ENCODE results near the gene GSX2. TPM values are rescaled to one million over a fixed set of nuclear protein-coding genes. Genes with fewer than 3 reads are reported as not detected.

Gene GSX2
- total and polyA plus RNA-seq, 4 donors = not detected

DNA sequence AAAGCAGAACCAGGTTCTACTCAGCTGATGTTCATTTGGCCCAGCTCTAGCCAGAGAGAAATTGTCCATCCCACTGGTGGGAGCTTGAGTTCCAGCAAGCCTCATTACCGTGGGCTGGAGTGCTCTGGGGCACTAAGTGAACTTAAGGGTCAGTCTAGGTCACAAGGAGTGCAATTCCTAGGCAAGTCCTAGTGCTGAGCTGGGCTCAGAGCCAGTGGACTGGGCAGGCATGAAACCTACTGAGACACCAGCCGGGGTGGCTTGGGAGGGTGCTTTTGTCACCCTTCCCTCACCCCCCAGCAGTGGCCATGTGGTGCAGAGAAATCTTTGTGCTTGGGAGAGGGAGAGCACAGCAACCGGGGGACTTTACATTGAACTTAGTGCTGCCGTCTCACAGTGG lies 39.4 kb downstream of the GSX2 start:
- TF ChIP-seq, protein P1, sequence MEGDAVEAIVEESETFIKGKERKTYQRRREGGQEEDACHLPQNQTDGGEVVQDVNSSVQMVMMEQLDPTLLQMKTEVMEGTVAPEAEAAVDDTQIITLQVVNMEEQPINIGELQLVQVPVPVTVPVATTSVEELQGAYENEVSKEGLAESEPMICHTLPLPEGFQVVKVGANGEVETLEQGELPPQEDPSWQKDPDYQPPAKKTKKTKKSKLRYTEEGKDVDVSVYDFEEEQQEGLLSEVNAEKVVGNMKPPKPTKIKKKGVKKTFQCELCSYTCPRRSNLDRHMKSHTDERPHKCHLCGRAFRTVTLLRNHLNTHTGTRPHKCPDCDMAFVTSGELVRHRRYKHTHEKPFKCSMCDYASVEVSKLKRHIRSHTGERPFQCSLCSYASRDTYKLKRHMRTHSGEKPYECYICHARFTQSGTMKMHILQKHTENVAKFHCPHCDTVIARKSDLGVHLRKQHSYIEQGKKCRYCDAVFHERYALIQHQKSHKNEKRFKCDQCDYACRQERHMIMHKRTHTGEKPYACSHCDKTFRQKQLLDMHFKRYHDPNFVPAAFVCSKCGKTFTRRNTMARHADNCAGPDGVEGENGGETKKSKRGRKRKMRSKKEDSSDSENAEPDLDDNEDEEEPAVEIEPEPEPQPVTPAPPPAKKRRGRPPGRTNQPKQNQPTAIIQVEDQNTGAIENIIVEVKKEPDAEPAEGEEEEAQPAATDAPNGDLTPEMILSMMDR (IDR thresholded peaks at IDR 0.05; ENCODE audit: control extremely low read depth, extremely low read depth) = no peak
- Histone ChIP-seq H3K4me1 (ENCODE audit: control insufficient read depth in 5 of 5, insufficient read depth in 5 of 5, low read length in 5 of 5) (no peaks in the 10 kb centered on the region), H3K36me3 (ENCODE audit: control insufficient read depth in 4 of 4, insufficient read depth in 4 of 4, low read length in 4 of 4) (no peaks in the 10 kb centered on the region), H3K27ac (ENCODE audit: low read depth in 1 of 2, low read length in 1 of 2) (no peak overlapping the region), H3K9ac (ENCODE audit: insufficient read depth in 1 of 2, low read length in 2 of 2) (no peak overlapping the region), H3K27me3 (ENCODE audit: control insufficient read depth in 3 of 3, insufficient read depth in 3 of 3, low read length in 2 of 3) (no peaks in the 10 kb centered on the region), H3K9me3 (ENCODE audit: control insufficient read depth in 4 of 4, insufficient read depth in 3 of 4, low read length in 3 of 4) (no peaks in the 10 kb centered on the region), H3K4me3 (no peak overlapping the region)
- ATAC-seq (ENCODE audit: insufficient read depth, low FRiP score) (no peak), DNase-seq (no peak)
- 54 to 61% methylated on average over 4 of the region's 4 CpGs for WGBS, 2 donors

DNA sequence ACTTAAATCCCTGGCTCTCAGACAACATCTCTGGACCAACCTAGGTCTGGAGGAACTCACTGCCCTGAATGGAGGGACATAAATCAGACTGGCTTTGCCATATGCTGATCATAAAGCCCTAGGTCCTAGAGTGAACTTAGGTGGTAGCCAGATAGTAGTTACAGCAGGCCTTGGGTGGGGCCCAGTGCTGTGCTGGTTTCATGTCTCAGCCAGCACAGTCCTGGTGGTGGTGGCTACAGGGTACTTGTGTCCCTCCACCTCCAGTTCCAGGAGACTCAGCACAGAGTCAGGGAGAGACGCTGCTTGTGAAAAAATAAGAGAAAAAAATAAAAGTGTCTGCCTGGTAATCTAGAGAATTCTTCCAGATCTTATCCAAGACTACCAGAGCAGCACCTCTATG lies 40.3 kb downstream of the GSX2 start:
- H3K27ac ChIP-seq (ENCODE audit: low read depth in 1 of 2, low read length in 1 of 2) = no peak overlapping the region
- no peaks in the 10 kb centered on the region for H3K9me3 ChIP-seq (ENCODE audit: control insufficient read depth in 4 of 4, insufficient read depth in 3 of 4, low read length in 3 of 4)
- no peak overlapping the region for H3K4me3 ChIP-seq
- no peak overlapping the region for H3K9ac ChIP-seq (ENCODE audit: insufficient read depth in 1 of 2, low read length in 2 of 2)
- no peaks in the 10 kb centered on the region for H3K4me1 ChIP-seq (ENCODE audit: control insufficient read depth in 5 of 5, insufficient read depth in 5 of 5, low read length in 5 of 5)
- H3K36me3 ChIP-seq (ENCODE audit: control insufficient read depth in 4 of 4, insufficient read depth in 4 of 4, low read length in 4 of 4) = no peaks in the 10 kb centered on the region
- ATAC-seq (ENCODE audit: insufficient read depth, low FRiP score) = no peak
- H3K27me3 ChIP-seq (ENCODE audit: control insufficient read depth in 3 of 3, insufficient read depth in 3 of 3, low read length in 2 of 3) = no peaks in the 10 kb centered on the region
- DNase-seq = no peak
- WGBS, 2 donors = 94 to 95% methylated on average over 1 of the region's 1 CpG
- TF ChIP-seq, protein P1 (IDR thresholded peaks at IDR 0.05; ENCODE audit: control extremely low read depth, extremely low read depth) = no peak

DNA sequence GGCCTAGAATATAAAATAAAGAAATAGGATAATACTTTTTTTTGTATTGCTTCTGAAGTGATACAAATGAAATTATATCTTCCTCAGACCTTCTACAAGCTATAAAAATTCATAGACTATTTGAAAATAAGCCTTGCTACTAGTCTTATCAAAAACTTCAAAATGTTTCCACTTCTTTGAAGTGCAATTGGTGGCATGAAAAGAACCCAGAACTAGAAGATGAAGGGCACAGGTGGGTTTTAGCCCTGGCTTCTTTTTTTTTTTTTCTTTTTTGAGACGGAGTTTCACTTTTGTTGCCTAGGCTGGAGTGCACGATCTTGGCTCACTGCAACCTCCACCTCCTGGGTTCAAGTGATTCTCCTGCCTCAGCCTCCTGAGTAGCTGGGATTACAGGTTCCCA lies 44.2 kb downstream of the GSX2 start:
- H3K4me1 ChIP-seq (ENCODE audit: control insufficient read depth in 5 of 5, insufficient read depth in 5 of 5, low read length in 5 of 5) = no peaks in the 10 kb centered on the region
- ATAC-seq (ENCODE audit: insufficient read depth, low FRiP score) (no peak), DNase-seq (no peak)
- no peak overlapping the region for H3K27ac ChIP-seq (ENCODE audit: low read depth in 1 of 2, low read length in 1 of 2)
- H3K9me3 ChIP-seq (ENCODE audit: control insufficient read depth in 4 of 4, insufficient read depth in 3 of 4, low read length in 3 of 4) = peaks cover 0 to 5% (median 0%) of the 10 kb centered on the region in 4 donors
- H3K9ac ChIP-seq (ENCODE audit: insufficient read depth in 1 of 2, low read length in 2 of 2) = no peak overlapping the region
- H3K4me3 ChIP-seq = no peak overlapping the region
- TF ChIP-seq, protein P1 (IDR thresholded peaks at IDR 0.05; ENCODE audit: control extremely low read depth, extremely low read depth) = no peak
- 75 to 84% methylated on average over 2 of the region's 2 CpGs for WGBS, 2 donors
- H3K27me3 ChIP-seq (ENCODE audit: control insufficient read depth in 3 of 3, insufficient read depth in 3 of 3, low read length in 2 of 3) = no peaks in the 10 kb centered on the region
- no peaks in the 10 kb centered on the region for H3K36me3 ChIP-seq (ENCODE audit: control insufficient read depth in 4 of 4, insufficient read depth in 4 of 4, low read length in 4 of 4)

DNA sequence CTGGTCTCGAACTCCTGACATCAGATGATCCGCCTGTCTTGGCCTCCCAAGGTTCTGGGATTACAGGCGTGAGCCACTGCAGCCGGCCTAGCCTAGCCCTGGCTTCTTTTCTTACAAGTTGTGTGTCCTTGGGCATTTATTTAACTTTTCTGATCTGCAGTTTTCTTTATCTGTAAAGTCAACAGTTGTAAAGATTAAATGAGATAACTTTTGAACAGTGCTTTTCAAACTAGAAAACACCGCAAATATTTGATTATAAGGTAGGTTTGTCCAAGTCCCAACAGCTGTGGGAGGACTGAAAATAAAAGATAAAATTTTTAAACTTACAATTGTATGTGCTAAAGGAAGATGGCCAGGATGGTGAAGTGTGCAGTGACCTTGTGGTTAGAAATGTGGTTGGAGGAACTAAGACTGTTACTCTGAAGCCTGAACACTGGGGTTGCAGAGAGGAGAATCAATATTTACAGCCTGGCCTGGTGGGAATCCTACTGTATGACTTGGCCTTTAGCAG lies 44.8 kb downstream of the GSX2 start:
- H3K36me3 ChIP-seq (ENCODE audit: control insufficient read depth in 4 of 4, insufficient read depth in 4 of 4, low read length in 4 of 4) = no peaks in the 10 kb centered on the region
- no peaks in the 10 kb centered on the region for H3K4me1 ChIP-seq (ENCODE audit: control insufficient read depth in 5 of 5, insufficient read depth in 5 of 5, low read length in 5 of 5)
- H3K4me3 ChIP-seq = no peak overlapping the region
- no peak overlapping the region for H3K9ac ChIP-seq (ENCODE audit: insufficient read depth in 1 of 2, low read length in 2 of 2)
- ATAC-seq (ENCODE audit: insufficient read depth, low FRiP score) = no peak
- TF ChIP-seq, protein P1 (IDR thresholded peaks at IDR 0.05; ENCODE audit: control extremely low read depth, extremely low read depth) = no peak
- peaks cover 0 to 9% (median 0%) of the 10 kb centered on the region in 4 donors for H3K9me3 ChIP-seq (ENCODE audit: control insufficient read depth in 4 of 4, insufficient read depth in 3 of 4, low read length in 3 of 4)
- 75 to 82% methylated on average over 5 of the region's 5 CpGs for WGBS, 2 donors
- no peaks in the 10 kb centered on the region for H3K27me3 ChIP-seq (ENCODE audit: control insufficient read depth in 3 of 3, insufficient read depth in 3 of 3, low read length in 2 of 3)
- no peak overlapping the region for H3K27ac ChIP-seq (ENCODE audit: low read depth in 1 of 2, low read length in 1 of 2)
- no peak for DNase-seq
